Nephron progenitor cell (in vitro differentiated cells): ENCODE data around the gene PFDN6.
"Not testable (repeated sequence)": the region's sequence is repeated elsewhere in the genome, so short reads cannot be mapped to it uniquely, and the experiment has no call there.

Experiments
- DNase-seq: peaks from one replicate; pipeline ENCODE4 v3.0.0; 2021
- H3K27ac Mint-ChIP-seq: 2 replicates; pipeline ENCODE4 v1.8.0; 2021; ENCODE audit warnings: mild to moderate bottlenecking, moderate library complexity, mixed read lengths
- H3K27me3 Mint-ChIP-seq: 2 replicates; pipeline ENCODE4 v1.8.0; 2021; ENCODE audit warnings: mild to moderate bottlenecking, low read depth, mixed read lengths; ENCODE audit not compliant: poor library complexity
- H3K36me3 Mint-ChIP-seq: 2 replicates; pipeline ENCODE4 v1.8.0; 2021; ENCODE audit warnings: low read depth, mixed read lengths
- H3K4me1 Mint-ChIP-seq: 2 replicates; pipeline ENCODE4 v1.8.0; 2021; ENCODE audit warnings: mixed read lengths
- H3K4me3 Mint-ChIP-seq: 2 replicates; pipeline ENCODE4 v1.8.0; 2021; ENCODE audit warnings: mild to moderate bottlenecking, moderate library complexity, mixed read lengths
- H3K9me3 Mint-ChIP-seq: 2 replicates; pipeline ENCODE4 v1.8.0; 2021; ENCODE audit warnings: mild to moderate bottlenecking, moderate library complexity, mixed read lengths
- CTCF ChIP-seq: fragments of 200-600 bp; sonication (generic); IDR thresholded peaks from 2 replicates; pipeline ENCODE4 v1.5.0; 2021; ENCODE audit warnings: antibody characterized with exemption

Gene PFDN6

DNA sequence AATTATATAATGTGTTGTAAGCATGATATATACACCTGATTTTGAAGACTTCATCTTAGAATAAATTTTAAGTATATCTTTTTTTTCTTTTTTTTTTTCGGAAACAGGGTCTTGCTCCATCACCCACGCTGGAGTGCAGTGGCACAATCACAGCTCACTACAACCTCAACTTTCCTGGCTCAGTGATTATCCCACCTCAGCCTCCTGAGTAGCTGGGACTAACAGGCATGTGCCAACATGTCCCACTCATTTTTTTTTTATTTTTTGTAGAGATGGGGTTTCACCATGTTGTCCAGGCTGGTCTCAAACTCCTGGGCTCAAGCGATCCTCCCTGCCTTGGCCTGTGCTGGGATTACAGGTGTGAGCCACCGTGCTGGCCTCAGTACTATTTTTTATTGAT, 34.8 kb upstream of the PFDN6 start:
- Mint-ChIP-seq H3K9me3 (peaks cover 6% of the 10 kb centered on the region), H3K4me1 (peaks cover 23% of the 10 kb centered on the region)

DNA sequence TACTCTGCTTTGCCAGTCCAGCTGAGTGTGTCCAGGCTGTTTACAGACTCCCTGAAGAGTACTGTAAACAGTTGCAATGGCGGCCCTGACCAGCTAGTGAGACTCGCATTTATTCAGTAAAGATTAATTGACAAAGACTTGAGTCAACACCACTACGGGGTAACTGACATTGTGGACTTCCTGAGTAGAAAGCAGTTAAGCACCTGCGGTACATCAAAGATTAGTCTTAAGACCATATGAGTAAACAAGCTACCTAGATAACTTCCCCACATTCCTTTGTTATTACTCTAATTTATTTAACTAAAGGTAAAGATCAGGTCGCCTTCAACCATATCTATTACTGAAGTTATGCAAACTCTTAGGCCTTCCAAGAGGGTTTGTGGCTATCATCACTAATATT, 30.4 kb upstream of the PFDN6 start:
- DNase-seq = no peak
- no peak for TF ChIP-seq CTCF
- peaks cover 3% of the 10 kb centered on the region for H3K27me3 Mint-ChIP-seq
- peaks cover 6% of the 10 kb centered on the region for H3K9me3 Mint-ChIP-seq
- H3K4me3 Mint-ChIP-seq = no peak overlapping the region
- no peak overlapping the region for H3K27ac Mint-ChIP-seq
- H3K4me1 Mint-ChIP-seq = no peaks in the 10 kb centered on the region
- peaks cover 73% of the 10 kb centered on the region for H3K36me3 Mint-ChIP-seq

More for the DNA sequence above, 34.8 kb upstream of the PFDN6 start:
- H3K27me3 Mint-ChIP-seq = peaks cover 2% of the 10 kb centered on the region
- no peak overlapping the region for H3K27ac Mint-ChIP-seq
- H3K4me3 Mint-ChIP-seq = no peak overlapping the region
- H3K36me3 Mint-ChIP-seq = peaks cover 63% of the 10 kb centered on the region
- no peak for DNase-seq
- TF ChIP-seq CTCF = no peak

GRCh38 chr6:33262490-33262889, 26.9 kb upstream of the PFDN6 start:
- H3K9me3 Mint-ChIP-seq, H3K27me3 Mint-ChIP-seq, H3K4me3 Mint-ChIP-seq, DNase-seq, H3K27ac Mint-ChIP-seq, H3K4me1 Mint-ChIP-seq: not testable (repeated sequence)
- H3K36me3 Mint-ChIP-seq = peaks cover 69% of the 10 kb centered on the region

DNA sequence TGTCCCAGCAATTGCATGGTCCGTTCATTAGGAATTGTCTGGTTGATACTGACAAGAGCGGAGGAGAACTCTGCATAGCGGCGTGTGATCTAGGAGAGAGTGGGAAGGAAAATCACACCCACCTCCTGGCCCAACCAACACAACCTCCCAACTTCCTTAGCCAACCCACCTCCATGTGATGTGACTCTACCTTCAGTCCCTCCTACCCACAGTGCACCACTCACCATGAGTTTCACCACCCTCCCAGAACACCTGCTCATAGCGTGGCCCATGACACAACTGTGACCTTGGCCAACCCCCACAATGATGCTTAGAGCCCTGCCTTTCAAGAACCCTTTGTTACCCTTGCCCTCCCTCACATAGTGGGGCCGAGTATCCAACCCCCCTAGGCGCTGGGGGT, 25.4 kb upstream of the PFDN6 start:
- Mint-ChIP-seq H3K27me3 (peaks cover 3% of the 10 kb centered on the region), H3K4me1 (no peaks in the 10 kb centered on the region), H3K4me3 (no peak overlapping the region), H3K27ac (peak overlapping the region; percentile 87), H3K9me3 (no peaks in the 10 kb centered on the region), H3K36me3 (peaks cover 70% of the 10 kb centered on the region)
- no peak for TF ChIP-seq CTCF
- DNase-seq = no peak

- no peak for DNase-seq
- Mint-ChIP-seq H3K9me3 (no peaks in the 10 kb centered on the region), H3K27me3 (no peaks in the 10 kb centered on the region), H3K4me3 (peak overlapping the region; percentile 96), H3K36me3 (peaks cover 58% of the 10 kb centered on the region), H3K4me1 (peaks cover 61% of the 10 kb centered on the region), H3K27ac (peak overlapping the region; percentile 100)
- TF ChIP-seq CTCF = no peak
These were observed 18.3 kb upstream of the PFDN6 start for GRCh38 chr6:33271117-33271467.

- peak; percentile 86 for DNase-seq
- Mint-ChIP-seq H3K27ac (peak within 1 kb of the TSS; percentile 100), H3K36me3 (peaks cover 56% of the 10 kb centered on the region), H3K4me3 (peak within 1 kb of the TSS; percentile 96), H3K27me3 (no peaks in the 10 kb centered on the region), H3K9me3 (no peaks in the 10 kb centered on the region), H3K4me1 (peaks cover 67% of the 10 kb centered on the region)
- no peak for TF ChIP-seq CTCF
These were observed 17.7 kb upstream of the PFDN6 start, which contains the start of the genes RPS18 and VPS52 for GRCh38 chr6:33271468-33272274. Gene RPS18, plus strand, starts transcription at chr6:33272075. Its CDS starts 45 bp downstream, at chr6:33272120. Gene VPS52, minus strand, starts transcription at chr6:33271876. Its CDS starts 201 bp downstream, at chr6:33271675.
